Ovary (tissue), 3 donors: ENCODE measurements around the gene GSTM3.

Experiments used
- EP300 ChIP-seq: sonication (generic); formaldehyde crosslinking; IDR thresholded peaks from one replicate; pipeline ENCODE4 v1.6.1; 2017; ENCODE audit warnings: antibody characterized with exemption
- TF ChIP-seq, protein P1 (sequence below), 3 donors: fragments of 450-650 bp in 2 of 3; fragments of 200-600 bp in 1 of 3; IDR thresholded peaks; one replicate each; pipeline versions ENCODE4 v1.5.1 to v1.8.0; 2016 to 2022; ENCODE audit warnings: antibody characterized with exemption in 3 of 3, mild to moderate bottlenecking in 1 of 3
- donor health status: DM: no; HTN: no; CAD: no.

DNA sequence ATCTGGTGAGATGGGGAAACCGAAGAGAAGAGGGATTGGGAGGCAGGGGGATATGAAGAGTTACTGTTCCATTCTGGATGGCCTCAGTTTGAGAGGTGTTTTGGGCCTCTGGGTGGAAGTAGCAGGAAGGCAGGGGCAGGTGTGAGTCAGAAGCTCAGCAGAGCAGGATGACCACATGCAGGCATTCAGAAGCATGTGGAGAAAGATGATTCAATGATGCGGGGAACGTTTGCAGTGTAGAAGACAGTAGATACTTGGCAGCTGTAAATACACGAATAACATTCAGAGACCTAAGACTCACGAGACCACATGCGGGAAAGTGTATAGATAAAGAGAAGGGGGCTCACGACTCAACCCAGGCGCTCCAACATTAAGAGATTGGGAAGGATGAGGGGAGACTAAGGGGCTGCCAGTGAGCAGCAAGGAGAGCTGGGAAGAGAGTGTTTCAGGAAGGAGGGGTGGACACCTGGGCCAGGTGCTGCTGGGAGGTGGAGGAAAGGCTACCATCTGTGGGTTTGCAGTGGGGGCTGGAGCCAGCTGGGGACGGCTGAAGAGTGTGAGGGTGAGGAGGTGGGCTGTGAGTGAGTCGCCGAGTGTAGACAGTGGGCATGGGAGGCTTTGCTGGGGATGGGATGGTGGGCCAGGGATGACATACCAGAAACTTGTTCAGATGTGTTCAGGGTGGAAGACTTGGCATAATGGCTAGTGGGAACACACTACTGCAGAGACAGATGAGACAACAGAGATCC, 28.7 kb upstream of the GSTM3 start:
- TF ChIP-seq, protein P1, sequence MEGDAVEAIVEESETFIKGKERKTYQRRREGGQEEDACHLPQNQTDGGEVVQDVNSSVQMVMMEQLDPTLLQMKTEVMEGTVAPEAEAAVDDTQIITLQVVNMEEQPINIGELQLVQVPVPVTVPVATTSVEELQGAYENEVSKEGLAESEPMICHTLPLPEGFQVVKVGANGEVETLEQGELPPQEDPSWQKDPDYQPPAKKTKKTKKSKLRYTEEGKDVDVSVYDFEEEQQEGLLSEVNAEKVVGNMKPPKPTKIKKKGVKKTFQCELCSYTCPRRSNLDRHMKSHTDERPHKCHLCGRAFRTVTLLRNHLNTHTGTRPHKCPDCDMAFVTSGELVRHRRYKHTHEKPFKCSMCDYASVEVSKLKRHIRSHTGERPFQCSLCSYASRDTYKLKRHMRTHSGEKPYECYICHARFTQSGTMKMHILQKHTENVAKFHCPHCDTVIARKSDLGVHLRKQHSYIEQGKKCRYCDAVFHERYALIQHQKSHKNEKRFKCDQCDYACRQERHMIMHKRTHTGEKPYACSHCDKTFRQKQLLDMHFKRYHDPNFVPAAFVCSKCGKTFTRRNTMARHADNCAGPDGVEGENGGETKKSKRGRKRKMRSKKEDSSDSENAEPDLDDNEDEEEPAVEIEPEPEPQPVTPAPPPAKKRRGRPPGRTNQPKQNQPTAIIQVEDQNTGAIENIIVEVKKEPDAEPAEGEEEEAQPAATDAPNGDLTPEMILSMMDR (IDR thresholded peaks at IDR 0.05), result no peak
- no peak for TF ChIP-seq EP300
